ENCODE results near the gene TMC4.

DNA sequence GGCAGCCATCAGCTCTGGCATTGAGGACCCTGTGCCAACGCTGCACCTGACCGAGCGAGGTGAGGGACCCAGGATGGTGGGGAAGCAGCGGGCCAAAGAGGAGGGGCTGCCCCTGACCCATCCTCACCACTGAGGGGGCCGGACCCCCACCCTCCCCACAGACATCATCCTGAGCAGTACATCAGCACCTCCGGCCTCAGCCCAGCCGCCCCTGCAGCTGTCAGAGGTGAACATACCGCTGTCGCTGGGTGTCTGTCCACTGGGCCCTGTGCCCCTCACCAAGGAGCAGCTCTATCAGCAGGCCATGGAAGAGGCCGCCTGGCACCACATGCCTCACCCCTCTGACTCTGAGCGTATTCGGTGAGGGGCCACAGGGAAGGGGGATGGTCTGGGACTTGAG, 20.7 kb downstream of the TMC4 start:
- TF ChIP-seq CTCF (IDR thresholded peaks at IDR 0.05) (no peak), POLR2A (IDR thresholded peaks at IDR 0.05) (no peak)

Data from testis (tissue), 2 donors.